Natural killer cell (primary cell): Measurements from ENCODE around the gene SORCS1. TPM values are rescaled to one million over a fixed set of nuclear protein-coding genes. Genes with fewer than 3 reads are reported as not detected.

Source experiments
- ATAC-seq, 3 donors: fragments of 150-1000 bp in 2 of 3; fragments of 200-7000 bp in 1 of 3; cut with Tn5 transposase; 1 replicate in 1 of 3; 2 replicates in 2 of 3; pipeline ENCODE4 v1.10.0; 2021; ENCODE audit warnings: mild to moderate bottlenecking in 2 of 3, moderate library complexity in 2 of 3
- DNase-seq, 2 donors: peaks; one replicate each; pipeline versions ENCODE4 v3.0.0 to v3.0.0-alpha.2; 2013 to 2021; ENCODE audit warnings: mixed read lengths in 1 of 2
- H3K27ac ChIP-seq: one replicate; pipeline ENCODE4 v1.5.1; 2013; ENCODE audit warnings: mild to moderate bottlenecking, low read length
- H3K27me3 ChIP-seq: one replicate; pipeline ENCODE4 v1.6.1; 2013; ENCODE audit warnings: low read length; ENCODE audit not compliant: control insufficient read depth, insufficient read depth
- H3K36me3 ChIP-seq: one replicate; pipeline ENCODE4 v1.6.1; 2013; ENCODE audit warnings: low read length; ENCODE audit not compliant: control insufficient read depth, insufficient read depth
- H3K4me1 ChIP-seq: one replicate; pipeline ENCODE4 v1.6.1; 2013; ENCODE audit warnings: low read length; ENCODE audit not compliant: control insufficient read depth, insufficient read depth
- H3K4me3 ChIP-seq: one replicate; pipeline ENCODE4 v1.5.1; 2013; ENCODE audit warnings: low read length
- H3K9me3 ChIP-seq: one replicate; pipeline ENCODE4 v1.6.1; 2013; ENCODE audit warnings: low read length; ENCODE audit not compliant: control insufficient read depth, insufficient read depth
- H3K27ac Mint-ChIP-seq, 2 donors: one replicate each; pipeline ENCODE4 v1.8.0; 2022; ENCODE audit warnings: mild to moderate bottlenecking in 2 of 2, mixed read lengths in 2 of 2, moderate library complexity in 1 of 2
- H3K27me3 Mint-ChIP-seq, 2 donors: one replicate each; pipeline ENCODE4 v1.8.0; 2022; ENCODE audit warnings: low read depth in 2 of 2, mixed read lengths in 2 of 2
- H3K36me3 Mint-ChIP-seq: one replicate; pipeline ENCODE4 v1.8.0; 2022; ENCODE audit warnings: mixed read lengths
- H3K4me1 Mint-ChIP-seq, 2 donors: one replicate each; pipeline ENCODE4 v1.8.0; 2022; ENCODE audit warnings: mixed read lengths in 2 of 2
- H3K4me3 Mint-ChIP-seq: one replicate; pipeline ENCODE4 v1.8.0; 2022; ENCODE audit warnings: mild to moderate bottlenecking, moderate library complexity, mixed read lengths
- H3K9me3 Mint-ChIP-seq, 2 donors: one replicate each; pipeline ENCODE4 v1.8.0; 2022; ENCODE audit warnings: mixed read lengths in 2 of 2
- CTCF ChIP-seq: fragments of 200-600 bp; IDR thresholded peaks from one replicate; pipeline ENCODE4 v1.8.0; 2022; ENCODE audit warnings: antibody characterized with exemption
- WGBS: methylation state at CpG from one replicate; pipeline ENCODE4 v1.1.7; 2013; ENCODE audit warnings: missing lambda C conversion rate; ENCODE audit not compliant: insufficient coverage; 5-methylcytosine and 5-hydroxymethylcytosine counted together
- intact Hi-C: fragments of 100-400 bp; cut with micrococcal nuclease; formaldehyde crosslinking; loops from one replicate; pipeline ENCODE4 v1.14.2; 2022
- total RNA-seq, 4 donors: library from RNA; stranded (reverse); fragments of 120-200 nt in 1 of 4; gene quantifications; one replicate each; pipeline versions ENCODE4 v1.2.3 to v1.2.4, GENCODE V29; 2013 to 2022

SORCS1 gene
- total RNA-seq, 3 donors from 2014 or later (not counting 1 experiment from before 2014, with no cell fraction given), result not detected

DNA sequence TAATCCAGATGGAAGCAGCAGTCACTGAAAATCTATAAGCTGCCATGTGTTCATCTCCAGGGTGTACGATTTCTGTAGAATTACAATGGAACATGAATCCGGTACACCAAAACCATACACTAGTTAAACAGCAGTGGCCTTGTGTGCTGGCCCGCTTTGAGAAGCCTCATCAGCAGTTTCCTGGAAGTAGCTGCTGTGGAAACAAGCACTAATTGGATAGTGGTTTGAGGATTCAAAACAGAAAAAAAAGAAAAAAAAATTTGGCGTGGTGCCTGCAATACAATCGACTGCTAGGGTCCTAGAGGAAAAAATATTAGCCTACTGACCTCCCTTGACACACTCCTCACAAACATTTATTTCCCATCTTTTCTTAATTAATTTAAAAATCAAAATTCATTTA, 545.9 kb downstream of the SORCS1 start:
- Mint-ChIP-seq H3K27ac (no peak overlapping the region), H3K4me3 (no peak overlapping the region), H3K27me3 (peaks cover 0 to 3% of the 10 kb centered on the region in 2 donors), H3K4me1 (no peaks in the 10 kb centered on the region), H3K9me3 (peaks cover 0 to 3% of the 10 kb centered on the region in 2 donors), H3K36me3 (no peaks in the 10 kb centered on the region)
- no peaks in the 10 kb centered on the region for H3K27me3 ChIP-seq
- no peaks in the 10 kb centered on the region for H3K36me3 ChIP-seq
- no peak overlapping the region for H3K27ac ChIP-seq
- no peaks in the 10 kb centered on the region for H3K4me1 ChIP-seq
- DNase-seq (no peak), ATAC-seq (no peak)
- no peak overlapping the region for H3K4me3 ChIP-seq
- H3K9me3 ChIP-seq, result no peaks in the 10 kb centered on the region
- intact Hi-C loops, result no loop called here
- TF ChIP-seq CTCF, result no peak
- WGBS, result 56% methylated on average over 4 of the region's 5 CpGs

- 9% methylated on average over 3 of the region's 3 CpGs for WGBS
- intact Hi-C loops, result no loop called here
Observed at GRCh38 chr10:106615081-106615480, 549.4 kb downstream of the SORCS1 start.

GRCh38 chr10:106614293-106614692, 550.2 kb downstream of the SORCS1 start:
- WGBS, result 73% methylated on average over 3 of the region's 5 CpGs

More at GRCh38 chr10:106615081-106615480, 549.4 kb downstream of the SORCS1 start:
- ATAC-seq (no peak), DNase-seq (no peak)
- no peak overlapping the region for H3K4me3 ChIP-seq
- no peaks in the 10 kb centered on the region for H3K4me1 Mint-ChIP-seq
- peaks cover 0 to 3% of the 10 kb centered on the region in 2 donors for H3K27me3 Mint-ChIP-seq
- H3K27ac ChIP-seq, result no peak overlapping the region
- H3K27ac Mint-ChIP-seq, result no peak overlapping the region
- H3K27me3 ChIP-seq, result no peaks in the 10 kb centered on the region
- TF ChIP-seq CTCF, result no peak
- no peaks in the 10 kb centered on the region for H3K4me1 ChIP-seq
- no peaks in the 10 kb centered on the region for H3K36me3 Mint-ChIP-seq
- no peak overlapping the region for H3K4me3 Mint-ChIP-seq
- H3K9me3 Mint-ChIP-seq, result peaks cover 0 to 3% of the 10 kb centered on the region in 2 donors
- no peaks in the 10 kb centered on the region for H3K36me3 ChIP-seq
- H3K9me3 ChIP-seq, result no peaks in the 10 kb centered on the region

More at GRCh38 chr10:106614293-106614692, 550.2 kb downstream of the SORCS1 start:
- DNase-seq (no peak), ATAC-seq (no peak)
- no peaks in the 10 kb centered on the region for H3K9me3 ChIP-seq
- H3K27ac Mint-ChIP-seq, result no peak overlapping the region
- no peaks in the 10 kb centered on the region for H3K36me3 ChIP-seq
- no peaks in the 10 kb centered on the region for H3K4me1 ChIP-seq
- no peaks in the 10 kb centered on the region for H3K36me3 Mint-ChIP-seq
- no peaks in the 10 kb centered on the region for H3K4me1 Mint-ChIP-seq
- H3K27me3 Mint-ChIP-seq, result peaks cover 0 to 3% of the 10 kb centered on the region in 2 donors
- TF ChIP-seq CTCF, result no peak
- no peak overlapping the region for H3K27ac ChIP-seq
- H3K9me3 Mint-ChIP-seq, result peaks cover 0 to 3% of the 10 kb centered on the region in 2 donors
- no peak overlapping the region for H3K4me3 Mint-ChIP-seq
- intact Hi-C loops, result no loop called here
- H3K27me3 ChIP-seq, result no peaks in the 10 kb centered on the region
- H3K4me3 ChIP-seq, result no peak overlapping the region
